Left hindlimb (tissue), 1 donor: ENCODE measurements around the gene PBX1.
"Not testable (repeated sequence)": the region's sequence is repeated elsewhere in the genome, so short reads cannot be mapped to it uniquely, and the experiment has no call there.

ENCODE experiments used
- DNase-seq: peaks from one replicate; pipeline ENCODE4 v3.0.0-alpha.2; 2018

PBX1 gene

GRCh38 chr1:164558461-164559341, at the start of gene PBX1:
PBX1 (plus strand) TSS chr1:164559184.
- peak; percentile 99 for DNase-seq

- DNase-seq, result no peak
These were observed 48.5 kb upstream of the PBX1 start for GRCh38 chr1:164510435-164510834.

GRCh38 chr1:164511001-164511705, 47.8 kb upstream of the PBX1 start:
- no peak for DNase-seq

- no peak for DNase-seq
These were observed 43.8 kb upstream of the PBX1 start for GRCh38 chr1:164515231-164515630.

- DNase-seq, result no peak
These were observed 43.2 kb upstream of the PBX1 start for GRCh38 chr1:164515711-164516331.

GRCh38 chr1:164516591-164516990, 42.4 kb upstream of the PBX1 start:
- DNase-seq, result no peak

GRCh38 chr1:164518692-164519332, 40.2 kb upstream of the PBX1 start:
- DNase-seq, result no peak

- no peak for DNase-seq
These were observed 39.6 kb upstream of the PBX1 start for GRCh38 chr1:164519426-164519825.

- DNase-seq, result no peak
These were observed 34.2 kb upstream of the PBX1 start for GRCh38 chr1:164524810-164525209.

GRCh38 chr1:164534863-164535610, 23.9 kb upstream of the PBX1 start:
- DNase-seq, result no peak

GRCh38 chr1:164552463-164552988, 6.5 kb upstream of the PBX1 start:
- DNase-seq, result not testable (repeated sequence)

- DNase-seq, result no peak
These were observed 1.7 kb upstream of the PBX1 start for GRCh38 chr1:164557270-164557669.

GRCh38 chr1:164559342-164560051, 513 bp downstream of the PBX1 start:
- peak; percentile 69 for DNase-seq

- DNase-seq, result peak; percentile 43
These were observed 1.1 kb downstream of the PBX1 start for GRCh38 chr1:164560121-164560541.

- DNase-seq, result no peak
These were observed 1.6 kb downstream of the PBX1 start for GRCh38 chr1:164560556-164560955.

- DNase-seq, result no peak
These were observed 2.0 kb downstream of the PBX1 start for GRCh38 chr1:164561007-164561406.

GRCh38 chr1:164561472-164561871, 2.5 kb downstream of the PBX1 start:
- no peak for DNase-seq

GRCh38 chr1:164562061-164562460, 3.1 kb downstream of the PBX1 start:
- no peak for DNase-seq

GRCh38 chr1:164562511-164562910, 3.5 kb downstream of the PBX1 start:
- no peak for DNase-seq

GRCh38 chr1:164562947-164563520, 4.0 kb downstream of the PBX1 start:
- no peak for DNase-seq
